NB4 (cell line): Measurements from ENCODE around the gene PREP.

Experiments used
- CTCF ChIP-seq: IDR thresholded peaks from one replicate; pipeline ENCODE4 v1.5.1; 2012; ENCODE audit warnings: low read depth, low read length
- POLR2A ChIP-seq: IDR thresholded peaks from 2 replicates; pipeline ENCODE4 v1.6.1; 2011; ENCODE audit warnings: mild to moderate bottlenecking; ENCODE audit not compliant: insufficient read length; ENCODE audit errors: extremely low read depth

GRCh38 chr6:105291525-105291924, 111.4 kb downstream of the PREP start:
- TF ChIP-seq POLR2A = no peak
- no peak for TF ChIP-seq CTCF
